A673 (cell line): ENCODE results near the gene PRSS21.

Experiments used
- CTCF ChIP-seq: fragments of 300-800, 200-600 bp; sonication (generic); conservative IDR thresholded peaks from 2 replicates; pipeline ENCODE4 v1.5.1; 2017; ENCODE audit warnings: low read depth, mild to moderate bottlenecking, antibody characterized with exemption, low read length, moderate library complexity, mixed read lengths
- EZH2 ChIP-seq: fragments of 200-600 bp; sonication (generic); IDR thresholded peaks from 2 replicates; pipeline ENCODE4 v1.6.1; 2017; ENCODE audit warnings: borderline replicate concordance, low read depth, mild to moderate bottlenecking, mixed read lengths, antibody characterized with exemption, low read length; ENCODE audit not compliant: poor library complexity, severe bottlenecking

- no peak for TF ChIP-seq CTCF
- no peak for TF ChIP-seq EZH2
These were observed 26.4 kb upstream of the PRSS21 start for GRCh38 chr16:2790631-2791030.
